WTC11 (cell line): Measurements from ENCODE around the gene CA5A. TPM values are rescaled to one million over a fixed set of nuclear protein-coding genes. Genes with fewer than 3 reads are reported as not detected.

ENCODE experiments used
- ATAC-seq: fragments of 200-7000 bp; cut with Tn5 transposase; 2 replicates; pipeline ENCODE4 v1.10.0; 2021; ENCODE audit warnings: mild to moderate bottlenecking, moderate library complexity
- CTCF ChIA-PET: fragments of 300-600 bp; sonication (Branson Sonifier 250); formaldehyde crosslinking; loops from one replicate; lab custom pipeline; 2021; ENCODE audit warnings: antibody characterized with exemption; lab: Charles Lee
- POLR2A ChIA-PET: fragments of 350-600 bp; sonication (Branson Sonifier 250); formaldehyde crosslinking; loops from one replicate; lab custom pipeline; 2021; ENCODE audit warnings: antibody characterized with exemption; lab: Charles Lee
- DNase-seq: peaks from one replicate; pipeline ENCODE4 v3.0.0; 2021; ENCODE audit warnings: low spot score
- H3K27ac Mint-ChIP-seq: 2 replicates; pipeline ENCODE4 v1.8.0; 2021; ENCODE audit warnings: mixed read lengths
- H3K27me3 Mint-ChIP-seq: 2 replicates; pipeline ENCODE4 v1.8.0; 2021; ENCODE audit warnings: low read depth, mild to moderate bottlenecking, moderate library complexity, mixed read lengths
- H3K36me3 Mint-ChIP-seq: 2 replicates; pipeline ENCODE4 v1.8.0; 2021; ENCODE audit warnings: mixed read lengths
- H3K4me1 Mint-ChIP-seq: 2 replicates; pipeline ENCODE4 v1.8.0; 2022; ENCODE audit warnings: mixed read lengths
- H3K4me3 Mint-ChIP-seq: 2 replicates; pipeline ENCODE4 v1.8.0; 2021; ENCODE audit warnings: mild to moderate bottlenecking, moderate library complexity, mixed read lengths
- H3K9me3 Mint-ChIP-seq: 2 replicates; pipeline ENCODE4 v1.8.0; 2021; ENCODE audit warnings: mixed read lengths
- E2F4 ChIP-seq: sonication (generic); formaldehyde crosslinking; IDR thresholded peaks from 2 replicates; pipeline ENCODE4 v1.8.1; 2022; ENCODE audit warnings: low read depth, mild to moderate bottlenecking, moderate library complexity, missing genetic modification reagents, borderline replicate concordance
- FOXJ3 ChIP-seq: sonication (generic); formaldehyde crosslinking; IDR thresholded peaks from 2 replicates; pipeline ENCODE4 v1.9.0; 2021; ENCODE audit warnings: missing genetic modification reagents, mild to moderate bottlenecking, borderline replicate concordance
- NR1H2 ChIP-seq: sonication (generic); formaldehyde crosslinking; IDR thresholded peaks from 2 replicates; pipeline ENCODE4 v1.9.0; 2021; ENCODE audit warnings: mild to moderate bottlenecking, moderate library complexity, missing genetic modification reagents
- PREB ChIP-seq: sonication (generic); formaldehyde crosslinking; IDR thresholded peaks from 2 replicates; pipeline ENCODE4 v1.8.1; 2022; ENCODE audit warnings: mild to moderate bottlenecking, missing genetic modification reagents, moderate library complexity, borderline replicate concordance
- SOX15 ChIP-seq: fragments of 250-450 bp; sonication (Bioruptor Pico); IDR thresholded peaks from 2 replicates; pipeline ENCODE4 v1.9.0; 2021; ENCODE audit warnings: mild to moderate bottlenecking
- TCF7 ChIP-seq: sonication (generic); formaldehyde crosslinking; IDR thresholded peaks from 2 replicates; pipeline ENCODE4 v1.8.0; 2022; ENCODE audit warnings: mild to moderate bottlenecking, low read depth, missing genetic modification reagents, moderate library complexity
- TEAD4 ChIP-seq: sonication (generic); formaldehyde crosslinking; IDR thresholded peaks from 2 replicates; pipeline ENCODE4 v1.8.0; 2022; ENCODE audit warnings: mild to moderate bottlenecking, missing genetic modification reagents
- ZBTB21 ChIP-seq: sonication (generic); formaldehyde crosslinking; IDR thresholded peaks from 2 replicates; pipeline ENCODE4 v1.8.1; 2023; ENCODE audit warnings: mild to moderate bottlenecking, missing genetic modification reagents, borderline replicate concordance
- ZNF121 ChIP-seq: sonication (generic); formaldehyde crosslinking; IDR thresholded peaks from 2 replicates; pipeline ENCODE4 v1.8.0; 2023; ENCODE audit warnings: missing genetic modification reagents
- ZNF219 ChIP-seq: sonication (generic); formaldehyde crosslinking; IDR thresholded peaks from 2 replicates; pipeline ENCODE4 v1.8.0; 2023; ENCODE audit warnings: missing genetic modification reagents, mild to moderate bottlenecking, borderline replicate concordance
- ZNF281 ChIP-seq: sonication (generic); formaldehyde crosslinking; IDR thresholded peaks from 2 replicates; pipeline ENCODE4 v1.8.0; 2023; ENCODE audit warnings: mild to moderate bottlenecking, missing genetic modification reagents
- ZNF532 ChIP-seq: fragments of 250-450 bp; sonication (Bioruptor Pico); IDR thresholded peaks from 2 replicates; pipeline ENCODE4 v1.9.0; 2021; ENCODE audit warnings: mild to moderate bottlenecking, borderline replicate concordance
- total RNA-seq: library from RNA; stranded (reverse); gene quantifications from 3 replicates; pipeline ENCODE4 v1.2.3, GENCODE V29; 2021
- TF ChIP-seq, protein P1 (sequence below): sonication (generic); formaldehyde crosslinking; IDR thresholded peaks from 2 replicates; pipeline ENCODE4 v1.8.0; 2022; ENCODE audit warnings: missing genetic modification reagents
- TF ChIP-seq, protein P2 (sequence below): fragments of 250-450 bp; sonication (Bioruptor Pico); IDR thresholded peaks from 2 replicates; pipeline ENCODE4 v1.9.0; 2021; ENCODE audit warnings: mild to moderate bottlenecking

The CA5A gene
- total RNA-seq, 1 experiment from 2014 or later = not detected

DNA sequence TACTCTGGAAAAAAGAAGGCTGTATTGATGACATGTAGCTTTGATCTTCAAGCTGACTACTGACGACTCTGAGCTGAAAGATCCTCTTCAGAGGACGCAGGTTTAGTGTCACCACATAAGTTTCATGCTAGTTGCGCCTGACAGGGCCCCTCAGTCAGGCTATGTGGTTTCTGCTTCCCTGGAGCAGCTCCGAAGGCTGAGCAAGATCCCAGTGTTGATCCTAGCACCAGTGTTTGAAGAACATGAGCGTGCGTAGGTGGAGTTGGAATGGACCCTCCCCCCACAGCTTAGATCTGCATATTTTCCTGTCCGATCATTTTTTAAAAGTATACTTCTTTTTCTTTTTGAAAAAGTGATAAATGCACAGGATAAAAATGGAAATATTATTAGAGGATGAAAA is 32.2 kb upstream of the CA5A start (continued):
- no peak for TF ChIP-seq ZNF532 (CRISPR knock-in tag)
- TF ChIP-seq FOXJ3 (CRISPR knock-in tag) = no peak
- TF ChIP-seq ZBTB21 (CRISPR knock-in tag) = no peak

DNA sequence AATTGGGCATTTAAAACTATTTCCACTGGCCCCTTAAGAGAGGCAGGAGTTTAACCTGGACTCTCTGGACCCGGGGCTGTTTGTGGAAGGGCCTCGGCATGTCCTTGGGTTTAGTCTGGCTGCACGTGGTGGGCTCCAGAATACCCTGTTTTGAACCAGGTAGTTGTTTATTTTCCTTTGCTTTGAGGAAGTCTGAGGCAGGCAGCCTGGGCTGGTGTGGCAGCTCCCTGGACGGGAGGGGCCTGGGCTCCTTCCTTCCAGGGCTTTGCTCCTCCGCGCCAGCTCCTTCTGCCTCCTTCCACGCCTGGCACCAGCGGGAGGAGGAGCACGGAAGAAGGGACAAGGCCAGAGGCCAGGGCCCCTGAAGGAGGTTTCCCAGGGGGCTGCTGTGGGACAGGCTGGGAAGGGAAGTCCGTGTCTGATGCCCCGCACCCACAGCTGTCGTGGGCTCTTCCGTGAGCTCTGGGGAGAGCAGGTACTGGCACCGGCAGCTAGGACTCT is 30.4 kb upstream of the CA5A start:
- H3K4me3 Mint-ChIP-seq = no peak overlapping the region
- H3K36me3 Mint-ChIP-seq = peaks cover 20% of the 10 kb centered on the region
- POLR2A ChIA-PET = no interaction called here
- CTCF ChIA-PET = interaction anchor here (1.2 to 1.5 kb wide), 3 partner anchors 40 to 371 kb away, joined by 3 to 4 read pairs (median 3); no protein-coding TSS in a partner anchor
- TF ChIP-seq, protein P1, sequence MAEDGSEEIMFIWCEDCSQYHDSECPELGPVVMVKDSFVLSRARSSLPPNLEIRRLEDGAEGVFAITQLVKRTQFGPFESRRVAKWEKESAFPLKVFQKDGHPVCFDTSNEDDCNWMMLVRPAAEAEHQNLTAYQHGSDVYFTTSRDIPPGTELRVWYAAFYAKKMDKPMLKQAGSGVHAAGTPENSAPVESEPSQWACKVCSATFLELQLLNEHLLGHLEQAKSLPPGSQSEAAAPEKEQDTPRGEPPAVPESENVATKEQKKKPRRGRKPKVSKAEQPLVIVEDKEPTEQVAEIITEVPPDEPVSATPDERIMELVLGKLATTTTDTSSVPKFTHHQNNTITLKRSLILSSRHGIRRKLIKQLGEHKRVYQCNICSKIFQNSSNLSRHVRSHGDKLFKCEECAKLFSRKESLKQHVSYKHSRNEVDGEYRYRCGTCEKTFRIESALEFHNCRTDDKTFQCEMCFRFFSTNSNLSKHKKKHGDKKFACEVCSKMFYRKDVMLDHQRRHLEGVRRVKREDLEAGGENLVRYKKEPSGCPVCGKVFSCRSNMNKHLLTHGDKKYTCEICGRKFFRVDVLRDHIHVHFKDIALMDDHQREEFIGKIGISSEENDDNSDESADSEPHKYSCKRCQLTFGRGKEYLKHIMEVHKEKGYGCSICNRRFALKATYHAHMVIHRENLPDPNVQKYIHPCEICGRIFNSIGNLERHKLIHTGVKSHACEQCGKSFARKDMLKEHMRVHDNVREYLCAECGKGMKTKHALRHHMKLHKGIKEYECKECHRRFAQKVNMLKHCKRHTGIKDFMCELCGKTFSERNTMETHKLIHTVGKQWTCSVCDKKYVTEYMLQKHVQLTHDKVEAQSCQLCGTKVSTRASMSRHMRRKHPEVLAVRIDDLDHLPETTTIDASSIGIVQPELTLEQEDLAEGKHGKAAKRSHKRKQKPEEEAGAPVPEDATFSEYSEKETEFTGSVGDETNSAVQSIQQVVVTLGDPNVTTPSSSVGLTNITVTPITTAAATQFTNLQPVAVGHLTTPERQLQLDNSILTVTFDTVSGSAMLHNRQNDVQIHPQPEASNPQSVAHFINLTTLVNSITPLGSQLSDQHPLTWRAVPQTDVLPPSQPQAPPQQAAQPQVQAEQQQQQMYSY (CRISPR knock-in tag) = no peak
- TF ChIP-seq, protein P2, sequence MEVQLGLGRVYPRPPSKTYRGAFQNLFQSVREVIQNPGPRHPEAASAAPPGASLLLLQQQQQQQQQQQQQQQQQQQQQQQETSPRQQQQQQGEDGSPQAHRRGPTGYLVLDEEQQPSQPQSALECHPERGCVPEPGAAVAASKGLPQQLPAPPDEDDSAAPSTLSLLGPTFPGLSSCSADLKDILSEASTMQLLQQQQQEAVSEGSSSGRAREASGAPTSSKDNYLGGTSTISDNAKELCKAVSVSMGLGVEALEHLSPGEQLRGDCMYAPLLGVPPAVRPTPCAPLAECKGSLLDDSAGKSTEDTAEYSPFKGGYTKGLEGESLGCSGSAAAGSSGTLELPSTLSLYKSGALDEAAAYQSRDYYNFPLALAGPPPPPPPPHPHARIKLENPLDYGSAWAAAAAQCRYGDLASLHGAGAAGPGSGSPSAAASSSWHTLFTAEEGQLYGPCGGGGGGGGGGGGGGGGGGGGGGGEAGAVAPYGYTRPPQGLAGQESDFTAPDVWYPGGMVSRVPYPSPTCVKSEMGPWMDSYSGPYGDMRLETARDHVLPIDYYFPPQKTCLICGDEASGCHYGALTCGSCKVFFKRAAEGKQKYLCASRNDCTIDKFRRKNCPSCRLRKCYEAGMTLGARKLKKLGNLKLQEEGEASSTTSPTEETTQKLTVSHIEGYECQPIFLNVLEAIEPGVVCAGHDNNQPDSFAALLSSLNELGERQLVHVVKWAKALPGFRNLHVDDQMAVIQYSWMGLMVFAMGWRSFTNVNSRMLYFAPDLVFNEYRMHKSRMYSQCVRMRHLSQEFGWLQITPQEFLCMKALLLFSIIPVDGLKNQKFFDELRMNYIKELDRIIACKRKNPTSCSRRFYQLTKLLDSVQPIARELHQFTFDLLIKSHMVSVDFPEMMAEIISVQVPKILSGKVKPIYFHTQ = no peak
- TF ChIP-seq ZNF121 (CRISPR knock-in tag) (no peak), SOX15 (CRISPR knock-in tag) (no peak), NR1H2 (CRISPR knock-in tag) (no peak), ZNF281 (CRISPR knock-in tag) (no peak), TEAD4 (CRISPR knock-in tag) (no peak), E2F4 (no peak), PREB (CRISPR knock-in tag) (no peak), TCF7 (CRISPR knock-in tag) (no peak), ZNF219 (CRISPR knock-in tag) (no peak)
- peaks cover 31% of the 10 kb centered on the region for H3K4me1 Mint-ChIP-seq
- no peaks in the 10 kb centered on the region for H3K27me3 Mint-ChIP-seq
- DNase-seq = no peak
- H3K27ac Mint-ChIP-seq = 0 out of 2 replicates have a peak overlapping the region, but pooled peaks have one; percentile 77
- peak; percentile 34 for ATAC-seq
- peaks cover 14% of the 10 kb centered on the region for H3K9me3 Mint-ChIP-seq
